ENCODE results near the gene NUDT13. TPM values are rescaled to one million over a fixed set of nuclear protein-coding genes. Genes with fewer than 3 reads are reported as not detected.

NUDT13 gene
- total RNA-seq, 6 experiments from 2014 or later = 1.3 to 2.3 (median 2.1) TPM

DNA sequence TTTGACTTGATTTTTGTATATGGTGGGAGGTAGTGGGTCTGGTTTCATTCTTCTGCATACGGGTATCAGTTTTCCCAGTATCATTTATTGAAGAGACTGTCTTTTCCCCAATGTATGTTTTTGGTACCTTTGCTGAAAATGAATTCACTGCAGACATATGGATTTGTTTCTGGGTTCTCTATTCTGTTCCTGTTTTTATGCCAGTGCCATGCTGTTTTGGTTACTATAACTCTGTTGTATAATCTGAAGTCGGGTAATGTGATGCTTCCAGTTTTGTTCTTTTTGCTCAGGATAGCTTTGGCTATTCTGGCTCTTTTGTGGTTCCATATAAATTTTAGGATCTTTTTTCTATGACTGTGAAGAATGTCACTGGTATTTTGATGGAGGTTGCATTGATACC, 56.7 kb downstream of the NUDT13 start:
- TF ChIP-seq, protein P1, sequence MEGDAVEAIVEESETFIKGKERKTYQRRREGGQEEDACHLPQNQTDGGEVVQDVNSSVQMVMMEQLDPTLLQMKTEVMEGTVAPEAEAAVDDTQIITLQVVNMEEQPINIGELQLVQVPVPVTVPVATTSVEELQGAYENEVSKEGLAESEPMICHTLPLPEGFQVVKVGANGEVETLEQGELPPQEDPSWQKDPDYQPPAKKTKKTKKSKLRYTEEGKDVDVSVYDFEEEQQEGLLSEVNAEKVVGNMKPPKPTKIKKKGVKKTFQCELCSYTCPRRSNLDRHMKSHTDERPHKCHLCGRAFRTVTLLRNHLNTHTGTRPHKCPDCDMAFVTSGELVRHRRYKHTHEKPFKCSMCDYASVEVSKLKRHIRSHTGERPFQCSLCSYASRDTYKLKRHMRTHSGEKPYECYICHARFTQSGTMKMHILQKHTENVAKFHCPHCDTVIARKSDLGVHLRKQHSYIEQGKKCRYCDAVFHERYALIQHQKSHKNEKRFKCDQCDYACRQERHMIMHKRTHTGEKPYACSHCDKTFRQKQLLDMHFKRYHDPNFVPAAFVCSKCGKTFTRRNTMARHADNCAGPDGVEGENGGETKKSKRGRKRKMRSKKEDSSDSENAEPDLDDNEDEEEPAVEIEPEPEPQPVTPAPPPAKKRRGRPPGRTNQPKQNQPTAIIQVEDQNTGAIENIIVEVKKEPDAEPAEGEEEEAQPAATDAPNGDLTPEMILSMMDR (IDR thresholded peaks at IDR 0.05) = no peak
- peak overlapping the region; percentile 100 for H3K4me3 Mint-ChIP-seq
- H3K27ac Mint-ChIP-seq = peak overlapping the region; percentile 100
- peaks cover 3% of the 10 kb centered on the region for H3K27me3 Mint-ChIP-seq (ENCODE audit: insufficient read depth)
- H3K36me3 Mint-ChIP-seq (ENCODE audit: low read depth) = peaks cover 34% of the 10 kb centered on the region
- peaks cover 12% of the 10 kb centered on the region for H3K9me3 Mint-ChIP-seq
- H3K4me1 Mint-ChIP-seq (ENCODE audit: low read depth) = peaks cover 44% of the 10 kb centered on the region
- DNase-seq = no peak

DNA sequence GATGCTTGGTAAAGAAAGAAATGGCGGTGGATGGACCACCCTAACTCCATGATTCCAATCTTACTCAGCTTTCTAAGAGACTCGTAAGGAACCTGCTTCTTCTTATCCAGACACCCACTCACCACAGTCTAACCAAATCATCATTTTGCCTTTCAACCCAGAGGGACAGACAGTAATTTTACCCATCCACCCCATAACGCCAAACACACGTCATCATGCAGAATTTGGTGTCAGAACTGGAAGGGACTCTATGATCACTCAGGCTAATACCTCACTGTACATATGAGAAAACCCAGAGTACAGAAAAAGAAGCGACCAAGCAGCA, 57.2 kb downstream of the NUDT13 start:
- Mint-ChIP-seq H3K27ac (peak overlapping the region; percentile 100), H3K36me3 (ENCODE audit: low read depth) (peaks cover 30% of the 10 kb centered on the region), H3K4me3 (peak overlapping the region; percentile 100), H3K9me3 (peaks cover 12% of the 10 kb centered on the region), H3K4me1 (ENCODE audit: low read depth) (peaks cover 40% of the 10 kb centered on the region), H3K27me3 (ENCODE audit: insufficient read depth) (peaks cover 3% of the 10 kb centered on the region)
- TF ChIP-seq, protein P1 (IDR thresholded peaks at IDR 0.05) = no peak
- no peak for DNase-seq

DNA sequence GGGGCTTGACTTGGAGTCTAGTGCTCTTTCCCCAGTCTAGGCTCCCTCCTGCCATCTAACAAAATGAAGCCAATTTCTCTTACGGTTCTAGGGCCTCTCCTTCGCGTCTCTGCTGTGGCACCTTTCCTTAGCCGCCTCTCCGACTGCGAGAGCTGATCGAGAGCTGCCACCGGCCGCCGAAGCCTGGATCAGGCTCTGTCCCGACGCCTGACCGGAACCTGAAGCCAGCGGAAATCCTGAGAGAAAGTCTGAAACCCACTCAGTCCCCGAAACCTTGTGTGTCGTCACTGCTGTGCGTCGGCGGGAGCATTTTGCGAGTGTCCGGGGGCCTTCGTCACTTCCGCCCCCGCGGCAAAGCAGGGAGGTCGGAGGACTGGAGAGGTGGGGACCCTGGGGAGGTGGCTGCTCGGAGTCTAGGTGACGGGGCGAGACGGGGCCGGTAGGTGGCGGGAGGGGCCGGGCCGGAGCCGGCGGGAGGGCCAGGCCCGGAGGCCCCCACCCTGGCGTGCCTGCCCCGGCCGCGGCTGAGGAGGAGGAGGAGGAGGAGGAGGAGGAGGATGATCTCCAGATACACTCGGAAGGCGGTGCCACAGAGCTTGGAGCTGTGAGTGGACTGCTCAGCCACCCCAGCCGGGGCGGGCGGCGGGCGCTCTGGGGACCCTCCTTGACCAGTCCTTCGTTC, 57.7 kb downstream of the NUDT13 start, which contains the start of the genes ECD and FAM149B1:
Gene ECD (minus strand): TSS at position 226 of the 682 bp plus-strand sequence. CDS start 4,071 bp downstream, outside the sequence.
Gene FAM149B1 (plus strand): TSS at position 337 of the 682 bp plus-strand sequence. CDS start 221 bp downstream, at position 558.
- Mint-ChIP-seq H3K4me1 (ENCODE audit: low read depth) (peaks cover 35% of the 10 kb centered on the region), H3K27me3 (ENCODE audit: insufficient read depth) (peaks cover 3% of the 10 kb centered on the region), H3K27ac (peak within 1 kb of the TSS; percentile 100), H3K36me3 (ENCODE audit: low read depth) (peaks cover 26% of the 10 kb centered on the region), H3K9me3 (peaks cover 12% of the 10 kb centered on the region), H3K4me3 (peak within 1 kb of the TSS; percentile 100)
- DNase-seq = peak; percentile 91
- TF ChIP-seq, protein P1 (IDR thresholded peaks at IDR 0.05) = peak; percentile 65

DNA sequence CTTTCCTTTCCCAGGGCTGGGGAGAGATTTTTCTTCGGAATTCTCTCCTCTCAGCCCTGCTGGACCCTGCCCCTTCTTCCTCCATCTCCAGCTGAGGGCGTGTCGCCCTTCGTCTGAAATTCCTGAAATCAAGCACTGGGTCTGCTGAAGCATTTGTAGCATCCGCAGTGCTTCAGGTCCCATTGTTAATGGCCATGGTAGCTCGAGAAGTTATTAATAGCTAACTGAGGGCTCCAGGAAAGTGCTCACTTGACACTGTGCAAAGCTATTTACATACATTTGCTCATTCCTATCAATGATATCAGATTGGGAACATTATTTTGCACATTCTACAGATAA, 58.2 kb downstream of the NUDT13 start:
- DNase-seq = no peak
- peaks cover 3% of the 10 kb centered on the region for H3K27me3 Mint-ChIP-seq (ENCODE audit: insufficient read depth)
- TF ChIP-seq, protein P1 (IDR thresholded peaks at IDR 0.05) = no peak; the same call in 1 of the 2 replicates
- H3K4me3 Mint-ChIP-seq = peak overlapping the region; percentile 100
- peak overlapping the region; percentile 100 for H3K27ac Mint-ChIP-seq
- H3K4me1 Mint-ChIP-seq (ENCODE audit: low read depth) = peaks cover 31% of the 10 kb centered on the region
- peaks cover 23% of the 10 kb centered on the region for H3K36me3 Mint-ChIP-seq (ENCODE audit: low read depth)
- H3K9me3 Mint-ChIP-seq = peaks cover 12% of the 10 kb centered on the region

DNA sequence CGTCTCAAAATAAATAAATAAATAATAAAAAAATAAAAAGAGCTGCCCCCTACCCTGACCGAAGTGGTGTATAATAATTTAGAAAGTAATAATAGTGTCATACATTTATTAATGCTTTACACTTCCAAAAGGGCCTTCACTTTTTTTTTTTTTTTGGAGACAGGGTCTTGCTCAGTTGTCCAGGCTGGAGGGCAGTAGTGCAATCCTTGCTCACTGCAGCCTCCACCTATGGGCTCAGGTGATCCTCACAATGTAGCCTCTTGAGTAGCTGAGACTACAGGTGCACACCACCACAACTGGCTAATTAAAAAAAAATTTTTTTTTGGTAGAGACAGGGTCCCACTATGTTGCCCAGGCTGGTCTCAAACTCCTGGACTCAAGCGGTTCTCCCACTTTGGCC, 59.1 kb downstream of the NUDT13 start:
- DNase-seq = no peak
- TF ChIP-seq, protein P1 (IDR thresholded peaks at IDR 0.05) = no peak
- peaks cover 31% of the 10 kb centered on the region for H3K4me1 Mint-ChIP-seq (ENCODE audit: low read depth)
- peaks cover 23% of the 10 kb centered on the region for H3K36me3 Mint-ChIP-seq (ENCODE audit: low read depth)
- peaks cover 12% of the 10 kb centered on the region for H3K9me3 Mint-ChIP-seq
- peaks cover 3% of the 10 kb centered on the region for H3K27me3 Mint-ChIP-seq (ENCODE audit: insufficient read depth)
- H3K4me3 Mint-ChIP-seq = peak overlapping the region; percentile 37; the same call in 1 of the 2 replicates
- H3K27ac Mint-ChIP-seq = no peak overlapping the region
